ENCODE measurements around the gene RNF169. TPM values are rescaled to one million over a fixed set of nuclear protein-coding genes. Genes with fewer than 3 reads are reported as not detected.
A peak's percentile ranks its signal among the peaks of the same experiment; 100 is the strongest.
"Not testable (repeated sequence)": the region's sequence is repeated elsewhere in the genome, so short reads cannot be mapped to it uniquely, and the experiment has no call there.

RNF169 gene
- total and polyA plus RNA-seq, 7 donors = 3.9 to 15.9 (median 14.0) TPM

DNA sequence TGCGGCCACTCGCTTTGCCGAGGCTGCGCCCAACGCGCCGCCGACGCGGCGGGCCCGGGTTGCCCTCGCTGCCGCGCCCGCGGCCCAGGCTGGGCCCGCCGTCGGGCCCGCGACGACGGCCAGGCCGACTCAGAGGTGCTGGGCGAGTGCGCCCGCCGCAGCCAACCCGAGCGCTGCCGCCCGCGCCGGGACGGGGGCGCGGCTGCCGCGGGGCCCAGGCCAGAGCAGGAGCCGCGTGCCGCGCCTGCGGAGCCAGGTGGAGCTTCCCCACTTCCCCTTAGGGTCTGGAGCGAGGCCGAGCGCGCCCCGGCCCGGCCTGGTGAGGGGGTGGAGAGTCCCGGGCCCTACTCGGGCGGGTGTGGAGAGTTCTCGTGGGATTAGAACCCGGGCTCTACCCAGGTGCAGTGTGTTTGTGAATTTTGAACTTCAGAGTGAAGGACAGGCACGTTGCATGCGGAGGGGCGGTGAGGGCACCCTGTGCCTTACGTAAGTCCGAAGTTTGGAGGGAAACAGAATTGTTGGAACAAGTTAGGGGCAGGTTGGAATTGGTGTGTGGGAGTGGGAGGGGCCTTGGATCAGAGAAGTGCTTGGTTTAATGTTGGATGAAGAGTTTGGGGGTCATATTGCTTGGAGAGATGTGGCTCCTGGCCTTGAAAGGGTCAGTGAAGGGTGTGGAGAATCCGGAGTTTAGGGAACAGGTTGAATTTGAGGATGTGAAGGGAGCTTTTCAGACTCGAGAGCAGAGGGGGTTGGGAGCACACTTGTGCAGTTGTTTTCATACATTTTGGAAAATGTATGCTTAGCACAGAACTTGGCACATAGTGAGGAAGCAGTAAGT, 697 bp downstream of the RNF169 start:
- H3K27ac ChIP-seq = peak overlapping the region; percentile 96
- DNase-seq = peak; percentile 52 to 73
- no peaks in the 10 kb centered on the region for H3K27me3 ChIP-seq (ENCODE audit: insufficient read depth in 3 of 3, low read length in 2 of 3)
- peak overlapping the region; percentile 98 for H3K4me3 ChIP-seq
- H3K36me3 ChIP-seq (ENCODE audit: insufficient read depth in 1 of 2, low read depth in 1 of 2) = no peaks in the 10 kb centered on the region
- 0 to 1% (median 1%) methylated on average over 34 to 63 of the region's 63 CpGs for WGBS, 3 donors
- ATAC-seq = peak; percentile 46 to 56 (median 50)
- intact Hi-C loops (cut with DNase I) = no loop called here
- no peaks in the 10 kb centered on the region for H3K9me3 ChIP-seq
- peaks cover 27% of the 10 kb centered on the region for H3K4me1 ChIP-seq
- TF ChIP-seq CTCF (IDR thresholded peaks at IDR 0.05) = no peak

- peak overlapping the region; percentile 96 for H3K27ac ChIP-seq
- peak overlapping the region; percentile 98 for H3K4me3 ChIP-seq
- H3K36me3 ChIP-seq (ENCODE audit: insufficient read depth in 1 of 2, low read depth in 1 of 2) = no peaks in the 10 kb centered on the region
- DNase-seq (no peak), ATAC-seq (no peak)
- TF ChIP-seq CTCF (IDR thresholded peaks at IDR 0.05) = no peak
- H3K4me1 ChIP-seq = peaks cover 33% of the 10 kb centered on the region
- intact Hi-C loops (cut with DNase I) = no loop called here
- no peaks in the 10 kb centered on the region for H3K9me3 ChIP-seq
- no peaks in the 10 kb centered on the region for H3K27me3 ChIP-seq (ENCODE audit: insufficient read depth in 3 of 3, low read length in 2 of 3)
- 3 to 10% (median 8%) methylated on average over 2 of the region's 2 CpGs for WGBS, 3 donors
Measured at GRCh38 chr11:74749965-74750296, 1.3 kb downstream of the RNF169 start.

- DNase-seq; H3K27me3 ChIP-seq (ENCODE audit: insufficient read depth in 3 of 3, low read length in 2 of 3); H3K27ac ChIP-seq; H3K9me3 ChIP-seq; H3K4me3 ChIP-seq; ATAC-seq; intact Hi-C loops (cut with DNase I); H3K36me3 ChIP-seq (ENCODE audit: insufficient read depth in 1 of 2, low read depth in 1 of 2): not testable (repeated sequence)
- peaks cover 39% of the 10 kb centered on the region for H3K4me1 ChIP-seq
- WGBS, 3 donors = 83 to 94% (median 86%) methylated on average over 14 of the region's 14 CpGs
Measured at GRCh38 chr11:74750598-74750997, 1.9 kb downstream of the RNF169 start.

- Histone ChIP-seq H3K9me3 (no peaks in the 10 kb centered on the region), H3K36me3 (ENCODE audit: insufficient read depth in 1 of 2, low read depth in 1 of 2) (no peaks in the 10 kb centered on the region), H3K27ac (no peak overlapping the region), H3K27me3 (ENCODE audit: insufficient read depth in 3 of 3, low read length in 2 of 3) (no peaks in the 10 kb centered on the region), H3K4me3 (no peak overlapping the region), H3K4me1 (peaks cover 43% of the 10 kb centered on the region)
- DNase-seq (no peak), ATAC-seq (no peak)
- WGBS, 3 donors = 82 to 93% (median 83%) methylated on average over 2 of the region's 2 CpGs
- no peak for TF ChIP-seq CTCF (IDR thresholded peaks at IDR 0.05)
- intact Hi-C loops (cut with DNase I) = no loop called here
Measured at GRCh38 chr11:74751303-74751702, 2.7 kb downstream of the RNF169 start.

GRCh38 chr11:74754507-74755252, 6.0 kb downstream of the RNF169 start:
- peaks cover 35% of the 10 kb centered on the region for H3K4me1 ChIP-seq
- no peaks in the 10 kb centered on the region for H3K9me3 ChIP-seq
- 81 to 89% (median 86%) methylated on average over 15 of the region's 15 CpGs for WGBS, 3 donors
- peak overlapping the region; percentile 3 for H3K27ac ChIP-seq
- no peak overlapping the region for H3K4me3 ChIP-seq
- ATAC-seq = peak in 1 of 4 donors; percentile 10
- intact Hi-C loops (cut with DNase I) = no loop called here
- no peak for DNase-seq
- H3K36me3 ChIP-seq (ENCODE audit: insufficient read depth in 1 of 2, low read depth in 1 of 2) = no peaks in the 10 kb centered on the region
- no peak for TF ChIP-seq CTCF (IDR thresholded peaks at IDR 0.05)
- H3K27me3 ChIP-seq (ENCODE audit: insufficient read depth in 3 of 3, low read length in 2 of 3) = no peaks in the 10 kb centered on the region
